SK-N-MC (cell line): ENCODE data around the gene MYL10.

ENCODE experiments used
- DNase-seq: peaks from one replicate; pipeline ENCODE4 v3.0.0-alpha.2; 2011; ENCODE audit warnings: low read depth, low spot score
- H3K27ac ChIP-seq: fragments of 200-600 bp; sonication (generic); 2 replicates; pipeline ENCODE4 v1.5.1; 2016; ENCODE audit warnings: mixed run types
- H3K36me3 ChIP-seq: fragments of 200-600 bp; sonication (generic); 2 replicates; pipeline ENCODE4 v1.6.1; 2017; ENCODE audit warnings: antibody characterized with exemption, low read length, mixed read lengths; ENCODE audit not compliant: insufficient read depth
- H3K4me3 ChIP-seq: fragments of 200-600 bp; sonication (generic); 2 replicates; pipeline ENCODE4 v1.5.1; 2016
- H3K9ac ChIP-seq: fragments of 200-600 bp; sonication (generic); 2 replicates; pipeline ENCODE4 v1.8.0; 2017; ENCODE audit warnings: mixed run types, mixed read lengths; ENCODE audit not compliant: insufficient read length
- H3K9me3 ChIP-seq: fragments of 200-600 bp; sonication (generic); 2 replicates; pipeline ENCODE4 v1.6.1; 2017; ENCODE audit warnings: low read depth, mild to moderate bottlenecking, antibody characterized with exemption, low read length, moderate library complexity, mixed read lengths
- EZH2 ChIP-seq: fragments of 200-600 bp; sonication (generic); IDR thresholded peaks from one replicate; pipeline ENCODE4 v1.6.1; 2017; ENCODE audit warnings: antibody characterized with exemption
- FOXP2 ChIP-seq: optimal IDR thresholded peaks from 2 replicates; pipeline ENCODE3; 2011; ENCODE audit warnings: mild to moderate bottlenecking, moderate library complexity; ENCODE audit not compliant: insufficient read depth; ENCODE audit errors: extremely low read length, control extremely low read depth
- POLR2AphosphoS5 ChIP-seq: IDR thresholded peaks from 2 replicates; pipeline ENCODE4 v1.6.1; 2012; ENCODE audit warnings: mild to moderate bottlenecking, low read depth, low read length, borderline replicate concordance

MYL10 gene

GRCh38 chr7:101629171-101629570 lies at the start of gene MYL10:
Gene MYL10, minus strand, starts transcription at chr7:101629296. Its CDS starts 178 bp downstream, at chr7:101629118.
- no peak for DNase-seq
- Histone ChIP-seq H3K27ac (no peak within 1 kb of the TSS), H3K36me3 (no peaks in the 10 kb centered on the region), H3K9me3 (no peaks in the 10 kb centered on the region), H3K4me3 (no peak within 1 kb of the TSS), H3K9ac (no peak within 1 kb of the TSS)
- TF ChIP-seq FOXP2 (no peak), EZH2 (no peak), POLR2AphosphoS5 (no peak)

- Histone ChIP-seq H3K27ac (no peak overlapping the region), H3K4me3 (no peak overlapping the region), H3K9ac (no peak overlapping the region), H3K36me3 (no peaks in the 10 kb centered on the region), H3K9me3 (no peaks in the 10 kb centered on the region)
- DNase-seq, result no peak
- TF ChIP-seq POLR2AphosphoS5, result no peak
- no peak for TF ChIP-seq FOXP2
- TF ChIP-seq EZH2, result no peak
These were observed 49.6 kb upstream of the MYL10 start for GRCh38 chr7:101678658-101679057.

- no peak overlapping the region for H3K27ac ChIP-seq
These were observed 48.8 kb upstream of the MYL10 start for GRCh38 chr7:101677797-101678479.

GRCh38 chr7:101677391-101677790 lies 48.3 kb upstream of the MYL10 start:
- H3K36me3 ChIP-seq, result no peaks in the 10 kb centered on the region
- H3K27ac ChIP-seq, result no peak overlapping the region
- no peak for DNase-seq
- H3K9me3 ChIP-seq, result no peaks in the 10 kb centered on the region
- no peak overlapping the region for H3K4me3 ChIP-seq
- no peak overlapping the region for H3K9ac ChIP-seq
- TF ChIP-seq EZH2, result no peak
- TF ChIP-seq FOXP2, result no peak
- no peak for TF ChIP-seq POLR2AphosphoS5

More at GRCh38 chr7:101677797-101678479, 48.8 kb upstream of the MYL10 start:
- H3K36me3 ChIP-seq, result no peaks in the 10 kb centered on the region
- no peak overlapping the region for H3K9ac ChIP-seq
- TF ChIP-seq FOXP2 (no peak), EZH2 (no peak), POLR2AphosphoS5 (no peak)
- DNase-seq, result no peak
- H3K4me3 ChIP-seq, result no peak overlapping the region
- no peaks in the 10 kb centered on the region for H3K9me3 ChIP-seq

GRCh38 chr7:101676956-101677355 lies 47.9 kb upstream of the MYL10 start:
- DNase-seq, result no peak
- no peak overlapping the region for H3K27ac ChIP-seq
- no peaks in the 10 kb centered on the region for H3K9me3 ChIP-seq
- no peaks in the 10 kb centered on the region for H3K36me3 ChIP-seq
- H3K9ac ChIP-seq, result no peak overlapping the region
- no peak overlapping the region for H3K4me3 ChIP-seq
- no peak for TF ChIP-seq POLR2AphosphoS5
- TF ChIP-seq FOXP2, result no peak
- no peak for TF ChIP-seq EZH2

- no peak overlapping the region for H3K4me3 ChIP-seq
- no peak overlapping the region for H3K27ac ChIP-seq
- no peak for DNase-seq
- no peak overlapping the region for H3K9ac ChIP-seq
- no peak for TF ChIP-seq POLR2AphosphoS5
- no peak for TF ChIP-seq EZH2
- TF ChIP-seq FOXP2, result no peak
- no peaks in the 10 kb centered on the region for H3K36me3 ChIP-seq
- no peaks in the 10 kb centered on the region for H3K9me3 ChIP-seq
These were observed 47.0 kb upstream of the MYL10 start for GRCh38 chr7:101676062-101676598.

- H3K4me3 ChIP-seq, result no peak overlapping the region
- TF ChIP-seq POLR2AphosphoS5, result no peak
- TF ChIP-seq FOXP2, result no peak
- TF ChIP-seq EZH2, result no peak
These were observed 45.3 kb upstream of the MYL10 start for GRCh38 chr7:101674439-101674838.

GRCh38 chr7:101673951-101674350 lies 44.9 kb upstream of the MYL10 start:
- no peaks in the 10 kb centered on the region for H3K9me3 ChIP-seq

More at GRCh38 chr7:101674439-101674838, 45.3 kb upstream of the MYL10 start:
- H3K27ac ChIP-seq, result no peak overlapping the region
- H3K36me3 ChIP-seq, result no peaks in the 10 kb centered on the region
- no peak for DNase-seq
- H3K9me3 ChIP-seq, result no peaks in the 10 kb centered on the region
- H3K9ac ChIP-seq, result no peak overlapping the region

More at GRCh38 chr7:101673951-101674350, 44.9 kb upstream of the MYL10 start:
- no peak for DNase-seq
- Histone ChIP-seq H3K27ac (no peak overlapping the region), H3K9ac (no peak overlapping the region), H3K36me3 (no peaks in the 10 kb centered on the region), H3K4me3 (no peak overlapping the region)
- TF ChIP-seq EZH2 (no peak), FOXP2 (no peak), POLR2AphosphoS5 (no peak)
